ENCODE results near the gene LAMTOR4.
A peak's percentile ranks its signal among the peaks of the same experiment; 100 is the strongest.

The LAMTOR4 gene

DNA sequence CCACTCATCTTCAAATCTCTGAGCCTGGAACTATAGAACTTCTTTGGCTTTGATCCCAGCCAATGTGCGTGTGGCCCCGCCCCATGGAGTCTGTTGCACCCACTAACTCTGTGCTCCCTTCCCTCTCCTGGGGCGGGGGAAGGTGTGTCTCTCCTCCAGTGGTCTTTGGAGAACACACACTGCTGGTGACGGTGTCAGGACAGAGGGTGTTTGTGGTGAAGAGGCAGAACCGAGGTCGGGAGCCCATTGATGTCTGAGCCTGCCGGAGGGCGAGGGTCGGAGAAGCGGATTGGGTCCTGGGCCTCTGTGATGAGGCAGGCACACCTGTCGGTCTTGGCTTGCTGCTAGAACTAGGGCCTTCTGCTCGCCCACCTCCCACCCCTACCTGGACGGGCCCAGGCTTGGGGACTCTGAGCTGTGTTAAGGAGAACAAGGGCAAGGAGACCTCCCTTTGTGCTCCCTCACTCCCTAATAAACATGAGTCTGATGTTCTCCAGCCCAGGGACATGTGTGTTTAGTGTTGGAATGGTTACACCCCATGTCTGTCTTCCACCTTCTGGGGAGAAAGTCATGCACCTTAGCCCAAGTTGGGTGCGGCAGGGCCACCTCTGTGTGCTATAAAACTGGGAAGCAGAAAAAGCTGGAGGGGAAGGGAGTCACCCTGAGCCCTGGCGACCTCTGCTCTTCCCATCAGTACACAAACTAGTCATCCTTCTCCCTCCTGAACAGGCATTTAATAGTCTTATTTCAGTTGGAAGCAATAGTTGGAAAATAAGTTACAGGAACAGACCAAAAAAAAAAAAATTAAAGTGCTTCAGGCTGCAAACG is 5.2 kb downstream of the LAMTOR4 start:
- no peak for DNase-seq (ENCODE audit: low read depth)

DNA sequence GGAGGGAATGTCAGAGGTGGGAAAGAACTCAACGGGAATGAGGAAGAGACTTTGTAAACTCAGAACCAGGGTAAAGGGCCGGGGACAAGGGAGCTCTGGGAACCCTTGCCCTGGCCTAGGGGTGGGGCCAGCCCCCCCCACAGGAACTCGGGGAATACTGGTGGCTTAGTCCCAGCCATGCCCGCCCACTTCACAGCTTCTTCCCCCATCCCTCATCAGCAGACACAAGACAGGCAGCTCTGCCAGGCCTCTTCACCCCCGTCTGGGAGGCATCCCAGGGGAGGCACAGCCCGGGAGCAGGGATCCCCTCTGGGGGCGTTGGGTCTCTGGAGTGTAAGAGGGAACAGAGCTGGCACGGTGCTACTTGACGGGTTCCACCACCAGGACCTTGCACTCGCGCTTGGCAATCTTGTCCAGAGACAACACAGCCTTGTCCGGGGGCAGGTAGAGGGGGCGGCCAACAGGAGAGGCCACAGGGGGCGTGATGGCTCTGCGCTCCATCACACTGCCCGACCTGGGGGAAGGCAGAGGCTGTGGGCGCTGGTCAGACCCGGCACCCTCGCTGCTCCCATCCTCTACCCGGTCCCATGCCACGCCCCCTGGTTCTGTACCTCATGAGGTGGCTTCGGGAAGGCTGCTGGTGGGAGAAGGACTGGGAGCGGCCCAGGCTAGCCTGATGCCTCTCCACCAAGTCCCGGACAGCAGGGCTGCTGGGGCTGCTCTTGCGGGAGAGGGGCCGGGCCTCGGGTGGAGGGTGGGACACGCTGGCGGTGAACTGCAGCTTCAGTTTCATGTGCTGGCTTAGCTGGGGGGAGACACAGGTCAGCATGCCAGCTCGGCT is 6.2 kb downstream of the LAMTOR4 start:
- no peak for DNase-seq (ENCODE audit: low read depth)

DNA sequence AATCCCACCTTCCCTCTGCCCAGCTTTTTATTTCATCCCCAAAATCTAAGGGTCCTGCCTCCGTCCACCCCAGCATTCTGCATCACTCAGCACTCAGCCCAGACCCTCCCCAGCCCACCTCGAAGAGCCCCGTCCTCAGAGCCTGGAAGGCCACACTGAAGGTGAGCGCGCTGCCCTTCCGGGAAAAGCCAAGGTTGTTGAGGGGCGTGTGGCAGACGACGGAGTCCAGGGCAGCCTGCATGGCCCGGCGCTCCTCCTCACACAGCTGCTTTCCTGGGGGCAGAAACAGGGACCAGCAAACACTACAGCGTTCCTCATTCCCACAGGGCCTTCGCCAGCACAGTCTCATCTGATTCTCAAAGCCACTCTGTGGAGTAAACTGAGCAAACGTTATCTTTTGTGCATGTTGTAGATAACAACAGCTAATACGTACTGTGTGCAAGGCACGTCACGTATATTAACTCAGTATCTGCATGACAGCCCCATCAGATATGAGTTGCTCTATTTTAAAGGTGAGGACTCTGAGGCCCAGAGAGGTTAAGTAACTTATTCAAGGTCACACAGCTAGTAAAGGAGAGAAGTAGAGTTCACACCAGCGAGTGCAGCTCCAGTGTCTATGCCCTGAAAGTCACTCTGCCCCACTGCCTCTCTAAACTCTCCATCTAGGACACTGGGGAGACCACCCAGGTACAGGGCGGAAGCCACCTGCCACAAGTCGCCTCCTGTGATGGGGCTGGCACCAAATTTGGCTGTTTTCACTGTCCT is 7.0 kb downstream of the LAMTOR4 start:
- no peak for DNase-seq (ENCODE audit: low read depth)

DNA sequence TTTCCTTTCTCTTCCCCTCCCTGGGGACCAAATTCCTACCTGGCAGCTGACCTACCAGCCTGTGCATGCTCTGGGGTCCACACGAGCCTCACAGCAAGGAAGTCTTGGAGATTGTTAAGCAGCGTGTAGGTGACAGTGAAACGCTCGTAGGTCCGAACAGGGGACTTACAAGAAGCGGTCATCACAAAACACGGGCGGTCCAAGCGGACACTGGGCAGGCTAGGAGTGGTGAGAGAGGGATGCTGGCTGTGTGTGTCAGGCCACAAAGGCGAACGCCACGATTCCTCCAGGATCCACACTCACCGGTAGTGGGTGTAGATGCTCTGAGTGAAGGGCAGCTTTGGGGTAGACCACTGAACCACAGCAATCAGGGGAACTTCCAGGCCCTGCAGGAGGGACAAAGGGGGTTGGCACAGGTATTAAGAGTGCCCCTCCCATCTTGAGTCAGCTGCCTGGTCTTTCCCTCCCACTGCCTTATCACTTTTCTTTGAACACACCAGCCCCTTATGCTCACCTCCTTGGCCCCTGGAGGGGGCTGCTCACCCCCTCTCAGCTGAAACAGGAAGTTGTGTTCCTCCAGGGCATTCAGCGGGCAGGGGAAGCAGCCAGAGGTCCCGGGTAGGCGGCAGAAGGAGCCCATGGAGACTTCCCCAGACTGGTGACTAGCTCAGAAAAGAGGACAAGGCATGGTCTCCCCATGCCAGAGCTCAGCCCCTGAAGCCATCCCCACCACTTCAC is 7.8 kb downstream of the LAMTOR4 start:
- no peak for DNase-seq (ENCODE audit: low read depth)

DNA sequence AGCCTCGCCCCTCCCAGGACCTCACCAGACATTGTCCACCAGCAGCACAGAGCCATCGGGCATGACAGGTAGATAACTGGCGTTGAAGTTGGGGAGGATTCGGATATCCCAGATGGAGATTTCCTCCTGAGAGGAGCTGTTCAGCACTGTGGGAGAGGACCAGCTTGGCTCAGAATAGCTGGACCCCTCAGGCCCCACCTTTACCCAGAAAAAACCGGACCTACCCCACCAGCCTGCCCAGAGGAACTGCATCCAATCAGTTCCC is 8.3 kb downstream of the LAMTOR4 start:
- DNase-seq (ENCODE audit: low read depth), result no peak

DNA sequence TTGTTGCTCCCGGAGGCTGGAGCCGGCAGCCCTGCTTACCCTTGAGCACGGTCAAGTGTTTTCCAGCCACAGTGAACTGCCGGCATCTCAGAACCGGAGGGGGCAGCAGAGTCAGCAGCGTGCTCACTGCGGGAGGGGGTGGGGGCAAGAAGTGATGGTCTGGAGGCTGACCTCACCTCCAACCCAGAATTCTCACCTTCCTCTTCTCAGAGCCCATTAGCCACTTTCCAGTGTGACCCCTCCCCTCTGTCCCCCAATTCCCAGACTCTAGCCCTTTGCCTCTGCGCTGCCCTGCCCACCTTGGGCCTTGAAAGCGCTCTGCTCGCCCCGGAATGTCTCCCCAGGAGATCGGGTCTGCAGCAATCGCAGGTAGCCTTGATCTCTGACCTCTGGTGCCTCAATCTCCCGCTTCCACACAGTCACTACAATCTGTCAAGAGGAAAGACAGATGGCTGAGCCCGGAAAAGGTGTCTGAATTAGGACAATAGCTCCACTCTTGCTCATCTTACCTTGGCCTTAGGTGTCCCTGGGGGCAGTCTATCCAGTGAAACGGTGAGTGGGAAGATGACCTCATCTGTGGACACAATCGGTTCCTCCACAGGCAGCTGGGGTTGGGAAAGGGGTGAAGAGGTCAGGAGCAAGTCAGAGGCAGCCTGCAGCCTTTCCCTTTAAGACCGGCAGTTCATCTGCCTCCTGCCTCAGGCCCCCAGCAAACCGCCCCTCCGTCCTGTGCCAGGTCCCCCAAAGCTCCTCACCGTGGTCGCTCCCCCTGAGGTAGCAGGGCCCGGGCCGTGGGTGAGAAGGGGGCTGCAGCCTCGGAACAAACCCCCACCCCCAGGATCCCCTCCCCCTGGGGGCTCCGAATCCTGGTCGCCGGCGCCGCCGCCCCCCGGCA is 8.9 kb downstream of the LAMTOR4 start:
- no peak for DNase-seq (ENCODE audit: low read depth)

DNA sequence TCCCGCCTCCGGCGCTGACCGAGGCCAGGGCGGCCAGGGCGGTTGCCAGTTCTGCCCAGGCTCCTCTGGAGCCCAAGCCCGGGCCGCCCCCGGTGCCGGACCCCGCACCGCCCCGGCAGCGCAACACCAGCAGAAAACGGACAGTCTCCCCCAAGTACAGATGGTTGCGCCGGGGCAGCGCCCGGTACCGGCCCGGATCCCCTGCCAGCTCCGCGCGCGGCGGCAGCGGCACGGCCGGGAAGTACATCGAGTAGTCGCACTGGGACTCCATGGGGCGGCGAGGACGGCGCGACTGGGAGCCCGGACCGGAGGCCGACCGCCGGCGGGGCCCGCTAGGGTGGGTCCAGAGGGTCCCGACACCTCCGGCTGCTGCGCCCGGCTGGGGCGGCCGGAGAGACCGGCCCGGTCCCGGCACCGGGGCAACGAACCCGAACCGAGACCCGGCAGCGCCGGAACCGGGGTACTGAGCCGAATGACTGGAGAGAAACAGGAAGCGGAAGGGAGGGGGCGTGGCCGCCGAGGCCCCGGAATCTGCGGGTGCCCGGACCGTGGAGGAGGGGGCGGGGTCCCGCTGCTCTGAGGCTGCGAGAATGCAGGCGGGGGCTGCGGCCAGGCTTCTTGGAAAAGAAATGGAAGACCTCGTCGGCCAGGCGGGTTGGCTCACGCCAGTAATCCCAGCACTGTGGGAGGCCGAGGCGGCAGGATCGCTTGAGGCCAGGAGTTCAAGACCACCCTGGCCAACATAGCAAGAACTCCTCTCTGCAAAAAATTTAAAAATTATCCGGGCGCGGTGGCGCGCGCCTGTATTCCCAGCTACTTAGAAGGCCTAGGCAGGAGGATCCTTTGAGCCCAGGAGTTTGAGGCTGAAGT is 9.7 kb downstream of the LAMTOR4 start, which contains the start of gene TRAPPC14:
Gene TRAPPC14 (minus strand): TSS at position 495 of the 870 bp plus-strand sequence. CDS start 224 bp downstream, at position 271.
- DNase-seq (ENCODE audit: low read depth), result peak; percentile 47

DNA sequence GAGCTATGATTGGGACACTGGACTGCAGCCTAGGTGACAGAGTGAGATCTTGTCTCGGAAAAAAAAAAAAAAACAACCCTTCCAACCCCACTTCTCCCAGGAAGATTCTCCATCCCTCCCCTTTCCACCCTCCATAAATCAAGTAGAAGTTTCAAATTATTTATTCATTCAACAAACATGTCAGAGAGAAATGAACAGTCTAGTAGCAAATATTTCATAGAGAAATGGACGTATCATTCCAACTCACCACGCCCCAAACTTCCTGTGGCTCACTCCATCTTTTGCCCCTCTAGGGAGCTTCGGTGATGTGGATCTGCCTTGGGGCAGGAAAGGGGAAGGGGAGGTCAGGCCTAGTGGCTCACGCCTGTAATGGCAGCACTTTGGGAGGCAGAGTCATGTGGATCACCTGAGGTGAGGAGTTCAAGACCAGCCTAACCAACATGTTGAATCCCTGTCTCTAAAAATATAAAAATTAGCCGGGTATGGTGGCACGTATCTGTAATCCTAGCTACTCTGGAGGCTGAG is 10.4 kb downstream of the LAMTOR4 start:
- no peak for DNase-seq (ENCODE audit: low read depth)

DNA sequence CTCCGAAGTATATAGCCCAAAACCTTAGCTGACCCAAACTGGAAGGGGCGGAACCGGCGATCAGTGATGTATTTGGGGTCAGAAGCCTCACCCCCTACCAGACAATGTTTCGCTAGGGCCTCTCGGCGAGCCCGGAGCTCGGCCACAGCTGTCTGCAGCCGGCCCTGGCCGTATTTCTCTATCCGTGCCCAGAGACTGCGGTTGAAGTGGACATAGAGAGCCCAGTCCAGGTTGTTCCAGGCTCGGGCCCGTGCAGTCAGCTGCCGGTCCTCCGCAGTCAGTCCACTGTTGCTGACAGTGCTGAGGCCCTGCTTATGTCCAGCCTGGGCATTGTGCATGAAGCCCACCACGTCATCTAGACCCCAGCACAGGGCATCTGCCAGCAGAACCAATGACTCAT is 11.3 kb downstream of the LAMTOR4 start:
- no peak for DNase-seq (ENCODE audit: low read depth)

DNA sequence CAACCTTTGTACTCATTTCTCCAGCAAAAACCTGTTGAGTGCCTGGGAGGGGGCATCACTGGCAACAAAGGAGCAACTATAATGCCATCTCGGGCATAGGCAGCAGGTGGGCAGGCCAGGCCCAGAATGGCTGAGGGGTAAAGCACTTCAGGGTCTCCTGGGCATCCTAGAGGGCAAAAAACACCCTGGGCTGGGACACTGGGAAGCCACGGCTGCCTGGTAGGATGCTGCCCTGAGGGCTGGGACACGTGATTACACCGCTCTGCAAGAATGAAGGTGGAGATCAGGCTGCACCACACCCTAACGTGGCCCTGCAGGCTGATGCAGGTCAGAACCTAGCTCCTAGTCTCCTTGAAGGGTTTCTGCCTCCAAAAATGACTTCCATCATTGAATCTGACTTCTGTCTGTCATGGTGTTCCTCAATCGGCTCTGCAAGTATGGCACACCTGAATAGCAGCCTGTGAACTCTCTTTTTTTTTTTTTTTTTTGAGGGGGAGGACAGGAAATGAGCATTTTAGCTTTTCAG is 14.4 kb downstream of the LAMTOR4 start:
- no peak for DNase-seq (ENCODE audit: low read depth)

DNA sequence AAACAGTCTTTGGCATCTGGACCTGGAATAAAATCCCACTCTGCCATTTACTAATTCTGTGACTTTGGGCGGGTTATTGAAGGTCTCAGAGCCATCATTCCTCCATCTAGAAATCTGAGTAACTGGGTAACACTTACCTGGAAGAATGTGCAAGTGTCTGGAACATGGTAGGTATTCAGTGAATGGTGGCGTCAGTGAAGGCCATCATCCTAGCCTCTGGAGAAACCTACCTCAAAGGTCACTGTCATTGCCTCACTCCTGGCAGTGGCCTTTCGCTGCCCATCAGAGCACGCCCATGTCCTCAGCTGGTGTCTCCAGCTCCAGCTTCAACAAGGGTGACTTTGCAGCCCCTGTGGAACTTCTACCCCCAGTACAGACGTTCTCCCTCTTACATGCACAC is 15.2 kb downstream of the LAMTOR4 start:
- no peak for DNase-seq (ENCODE audit: low read depth)

DNA sequence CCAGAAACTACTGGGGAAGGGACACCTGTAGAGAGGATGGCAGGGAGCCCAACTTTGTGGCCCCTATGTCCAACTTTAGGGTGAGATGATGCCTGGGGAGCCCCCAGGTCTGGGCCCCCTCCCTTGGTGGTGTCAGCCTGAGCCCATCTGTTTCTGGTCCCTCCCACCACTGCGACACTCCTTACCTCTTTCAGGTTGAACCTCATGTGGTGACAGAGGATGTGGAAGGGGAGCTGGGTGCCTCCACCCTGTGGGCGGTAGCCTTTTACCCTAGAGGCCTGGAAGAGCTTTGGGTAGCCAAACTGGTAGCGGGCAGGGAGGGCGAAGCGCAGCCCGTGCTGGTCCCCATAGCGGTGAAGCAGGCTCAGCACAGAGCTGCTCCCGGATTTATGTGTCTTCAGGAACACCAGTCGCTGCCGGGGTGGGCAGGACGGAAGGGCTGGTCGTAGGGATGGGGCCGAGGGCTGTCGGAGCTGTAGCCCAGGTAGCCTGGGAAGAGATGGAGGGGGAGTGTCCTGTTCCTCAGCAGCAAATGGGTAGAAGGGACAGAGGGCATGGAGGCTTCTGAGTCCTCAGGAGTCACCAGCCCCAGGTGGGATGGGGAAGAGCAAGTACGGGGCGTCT is 17.7 kb downstream of the LAMTOR4 start:
- no peak for DNase-seq (ENCODE audit: low read depth)

DNA sequence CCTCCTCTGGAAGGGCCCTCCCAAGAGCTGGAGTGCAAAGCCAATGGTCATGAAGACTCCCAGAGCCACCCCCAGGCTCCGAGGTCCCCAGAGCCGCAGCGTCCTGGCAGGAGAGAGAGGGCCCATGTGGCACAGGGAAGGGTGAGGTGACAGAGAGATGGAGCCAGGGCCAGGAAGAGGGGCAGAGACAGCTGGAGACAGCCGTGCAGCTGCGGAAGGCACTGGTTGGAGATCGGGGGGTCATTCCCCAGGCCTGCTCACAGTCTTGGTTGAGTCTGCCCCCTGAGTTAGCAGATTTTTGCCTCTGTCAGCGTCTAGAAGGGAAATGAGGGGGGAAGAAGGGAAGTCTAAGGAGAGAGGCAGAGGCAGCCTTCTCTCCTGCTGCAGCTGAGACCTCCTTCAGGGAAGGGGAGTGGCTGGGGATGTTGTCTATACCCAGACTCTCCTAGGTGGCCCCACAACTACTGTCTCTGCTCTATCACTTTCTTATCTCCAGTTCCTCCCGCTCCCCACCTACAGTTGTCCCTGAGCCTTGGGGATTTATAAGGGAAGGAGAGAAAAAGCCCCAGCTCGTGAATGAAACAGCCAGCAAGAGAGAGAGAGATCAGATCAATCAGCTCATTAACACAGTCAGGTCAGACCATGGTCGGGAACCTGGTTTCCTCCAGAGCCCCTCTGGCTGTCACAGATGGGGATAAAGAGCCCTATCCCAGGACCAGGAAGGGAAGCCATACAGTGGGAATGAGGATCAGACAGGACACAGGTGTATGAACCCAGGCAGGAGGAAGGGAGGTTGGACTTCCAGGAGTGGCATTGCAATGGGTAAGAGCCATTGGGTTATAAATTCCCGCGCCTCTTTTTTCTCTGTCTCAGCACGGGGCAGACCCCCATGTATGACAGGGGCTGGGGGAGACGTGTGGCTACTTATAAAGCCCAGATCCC is 18.5 kb downstream of the LAMTOR4 start:
- DNase-seq (ENCODE audit: low read depth), result no peak

DNA sequence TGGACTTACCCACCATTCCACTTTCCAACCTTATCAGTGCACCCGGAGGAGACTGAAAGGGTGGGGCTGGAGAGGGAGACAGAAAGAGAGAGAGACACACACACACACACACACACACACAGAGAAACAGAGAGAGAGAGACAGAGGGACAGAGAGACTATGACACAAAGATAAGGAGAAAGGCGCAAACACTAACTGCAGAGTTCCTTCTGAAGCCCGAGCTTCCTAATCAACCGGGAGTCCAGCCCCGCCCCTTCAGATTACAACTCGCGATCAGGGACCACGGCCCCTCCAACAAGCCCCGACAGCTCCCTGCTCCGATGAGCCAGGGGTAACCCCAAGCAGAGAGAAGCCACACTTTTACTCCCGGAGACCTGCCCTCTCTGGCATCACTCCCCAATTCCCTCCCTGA is 19.2 kb downstream of the LAMTOR4 start:
- DNase-seq (ENCODE audit: low read depth), result no peak

DNA sequence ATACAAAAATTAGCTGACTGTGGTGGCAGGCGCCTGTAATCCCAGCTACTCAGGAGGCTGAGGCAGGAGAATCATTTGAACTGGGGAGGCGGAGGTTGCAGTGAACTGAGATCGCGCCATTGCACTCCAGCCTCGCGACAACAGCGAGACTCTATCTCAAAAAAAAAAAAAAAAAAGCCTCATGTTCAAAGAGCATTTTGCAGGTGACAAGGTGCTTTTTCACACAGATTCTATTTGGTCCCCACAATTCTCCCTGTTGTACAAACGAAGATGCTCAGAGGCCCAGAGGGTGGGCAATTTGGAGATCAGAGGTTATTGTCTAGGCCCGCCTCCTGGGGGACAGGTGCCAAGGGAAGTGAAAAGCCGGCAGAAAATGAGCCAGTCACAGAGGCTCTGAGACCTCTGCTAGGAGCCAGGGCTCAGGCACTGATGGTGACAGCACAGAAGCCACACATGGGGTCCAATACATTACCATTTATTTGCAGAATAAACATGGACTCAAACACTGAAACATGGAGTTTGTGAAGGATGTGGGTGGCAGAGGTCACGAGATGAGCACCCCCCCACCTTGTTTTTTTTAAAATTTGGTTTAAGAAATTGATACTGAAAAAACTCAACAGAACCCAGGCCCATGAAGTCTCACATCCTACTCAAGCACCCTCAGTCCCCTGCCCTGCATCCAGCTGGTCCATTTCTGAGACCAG is 20.6 kb downstream of the LAMTOR4 start:
- no peak for DNase-seq (ENCODE audit: low read depth)

DNA sequence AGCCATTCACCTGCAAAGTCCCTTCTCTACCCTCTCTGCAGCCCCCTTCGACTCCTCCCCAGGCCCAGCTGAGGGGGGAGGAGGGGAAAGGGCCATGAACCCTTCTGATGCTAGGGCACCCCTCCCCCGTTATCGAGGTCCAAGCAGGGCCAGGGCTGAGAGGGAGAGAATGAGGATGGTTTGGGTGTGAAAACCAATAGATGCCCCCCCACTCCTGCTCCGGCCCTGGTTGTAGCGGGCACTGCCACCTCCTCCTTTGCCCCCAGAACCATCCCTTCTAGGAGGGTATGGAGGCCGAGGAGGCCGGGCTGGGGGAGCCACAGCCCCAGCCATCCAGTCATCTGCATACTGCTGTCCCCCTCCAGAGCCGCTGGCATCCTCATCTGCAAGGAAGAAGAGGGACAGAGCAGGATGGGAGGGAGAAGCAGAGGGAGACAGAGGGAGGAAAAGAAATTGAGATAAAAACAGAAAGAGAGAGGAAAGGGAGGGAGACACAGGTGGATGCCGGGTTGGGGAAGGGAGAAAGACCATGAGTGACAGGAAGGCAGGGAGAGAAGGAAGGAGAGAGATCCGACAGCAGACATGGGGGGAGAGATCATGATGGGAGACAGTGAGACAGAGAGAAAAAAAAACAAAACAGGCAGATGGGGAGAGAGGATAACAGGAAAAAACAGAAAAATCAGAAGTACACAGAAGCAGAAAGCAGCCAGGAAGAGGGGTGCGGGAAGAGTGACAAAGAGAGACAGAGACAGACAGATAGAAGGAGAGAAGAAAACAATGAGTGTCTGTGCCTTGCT is 21.6 kb downstream of the LAMTOR4 start:
- no peak for DNase-seq (ENCODE audit: low read depth)

All from fibroblast of the conjunctiva (primary cell).